NCI-H1436 treated with DMSO at 0.1 percent for 48 hours (cell line): ENCODE data around the gene PPM1L.

Experiments used
- DNase-seq: peaks from one replicate; lab custom pipeline; 2025; lab: John Stamatoyannopoulos, UW

The PPM1L gene

DNA sequence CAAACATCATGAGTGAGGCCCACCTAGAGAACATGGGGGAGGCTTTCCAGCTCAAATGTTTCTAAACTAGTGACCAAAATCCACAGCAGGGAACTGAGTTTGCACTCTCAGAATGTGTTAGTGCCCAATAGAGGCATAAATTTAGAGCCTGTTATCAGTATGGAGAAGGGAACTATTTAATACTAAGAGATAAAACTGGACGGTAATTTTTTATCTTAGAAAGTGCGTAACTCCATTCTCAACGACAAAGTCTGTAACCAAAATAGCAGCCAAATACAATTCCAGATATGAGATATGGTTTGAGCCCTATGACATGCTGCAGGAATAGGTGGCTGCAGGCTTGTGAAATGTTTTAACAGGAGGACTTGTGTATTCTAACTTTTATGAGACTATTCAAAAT is 345.6 kb downstream of the PPM1L start:
- no peak for DNase-seq

DNA sequence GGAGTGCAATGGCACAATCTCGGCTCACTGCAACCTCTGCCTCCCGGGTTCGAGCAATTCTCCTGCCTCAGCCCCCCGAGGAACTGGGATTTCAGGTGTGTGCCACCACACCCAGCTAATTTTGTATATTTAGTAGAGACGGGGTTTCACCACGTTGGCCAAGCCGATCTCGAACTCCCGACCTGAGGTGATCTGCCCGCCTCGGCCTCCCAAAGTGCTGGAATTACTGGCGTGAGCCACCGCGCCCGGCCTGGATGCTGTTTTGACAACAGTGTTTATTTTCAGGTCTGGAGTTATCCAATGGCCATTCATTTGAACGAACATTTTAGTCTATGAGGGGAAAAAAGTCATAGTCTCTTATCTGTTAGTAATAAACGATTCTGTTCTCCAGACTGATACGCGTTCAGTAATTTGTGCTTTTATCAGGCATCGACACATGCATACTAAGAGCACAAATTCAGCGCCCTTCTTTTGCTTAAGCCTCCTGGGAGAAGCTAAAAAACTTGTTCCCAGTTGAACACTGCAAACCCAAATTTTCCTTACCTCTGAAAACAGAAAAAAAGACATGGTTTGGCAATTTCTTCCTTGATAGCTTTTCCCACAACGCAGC is 347.9 kb downstream of the PPM1L start:
- no peak for DNase-seq

GRCh38 chr3:161104561-161105551 is 348.8 kb downstream of the PPM1L start, which contains the start of gene B3GALNT1:
Gene B3GALNT1, minus strand, starts transcription at chr3:161105349. Its CDS starts 18,595 bp downstream, at chr3:161086754.
- no peak for DNase-seq

- DNase-seq: no peak
These were observed 351.3 kb downstream of the PPM1L start for GRCh38 chr3:161107311-161107710.

GRCh38 chr3:161108840-161109239 is 352.8 kb downstream of the PPM1L start:
- DNase-seq: no peak

DNA sequence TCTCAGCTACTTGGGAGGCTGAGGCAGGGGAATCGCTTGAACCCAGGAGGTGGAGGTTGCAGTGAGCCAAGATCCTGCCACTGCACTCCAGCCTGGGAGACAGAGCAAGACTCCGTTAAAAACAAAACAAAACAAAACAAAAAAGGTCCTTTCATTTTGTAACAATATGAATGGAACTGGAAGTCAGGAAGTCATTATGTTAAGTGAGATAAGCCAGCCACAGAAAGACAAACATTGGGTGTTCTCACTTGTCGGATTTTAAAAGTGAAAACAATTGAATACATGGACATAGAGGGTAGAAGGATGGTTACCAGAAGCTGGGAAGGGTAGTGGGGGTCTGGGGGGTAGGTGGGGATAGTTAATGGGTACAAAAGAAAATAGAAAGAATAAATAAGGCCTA is 361.6 kb downstream of the PPM1L start:
- no peak for DNase-seq

- no peak for DNase-seq
These were observed 370.5 kb downstream of the PPM1L start for GRCh38 chr3:161126495-161126894.
